GM12865 (cell line): ENCODE measurements around the gene RNGTT.
"Not testable (repeated sequence)": the region's sequence is repeated elsewhere in the genome, so short reads cannot be mapped to it uniquely, and the experiment has no call there.

Experiments
- DNase-seq: peaks from one replicate; pipeline ENCODE4 v3.0.0; 2010; ENCODE audit warnings: low read depth
- H3K4me3 ChIP-seq: 2 replicates; pipeline ENCODE4 v1.5.1; 2011; ENCODE audit warnings: mild to moderate bottlenecking, low read depth, low read length, control low read depth
- CTCF ChIP-seq: IDR thresholded peaks from 2 replicates; pipeline ENCODE4 v1.5.1; 2011; ENCODE audit warnings: low read length, control low read depth, low read depth, inconsistent platforms; ENCODE audit not compliant: insufficient read depth; ENCODE audit errors: missing control alignments

The RNGTT gene

GRCh38 chr6:88913471-88913870 lies 49.9 kb downstream of the RNGTT start:
- no peak for DNase-seq
- TF ChIP-seq CTCF: no peak
- H3K4me3 ChIP-seq: no peak overlapping the region

- H3K4me3 ChIP-seq: no peak overlapping the region
- no peak for DNase-seq
- no peak for TF ChIP-seq CTCF
These were observed 52.3 kb downstream of the RNGTT start for GRCh38 chr6:88910922-88911778.

- TF ChIP-seq CTCF: no peak
- no peak for DNase-seq
- H3K4me3 ChIP-seq: no peak overlapping the region
These were observed 54.5 kb downstream of the RNGTT start for GRCh38 chr6:88908598-88909548.

GRCh38 chr6:88907148-88907547 lies 56.3 kb downstream of the RNGTT start:
- not testable (repeated sequence) for H3K4me3 ChIP-seq
- peak; percentile 7 for DNase-seq

GRCh38 chr6:88899569-88900316 lies 63.7 kb downstream of the RNGTT start:
- TF ChIP-seq CTCF: peak; percentile 12
- DNase-seq: peak; percentile 2
- H3K4me3 ChIP-seq: no peak overlapping the region

GRCh38 chr6:88895911-88896310 lies 67.5 kb downstream of the RNGTT start:
- TF ChIP-seq CTCF: no peak
- no peak overlapping the region for H3K4me3 ChIP-seq
- DNase-seq: no peak
